Upper lobe of right lung (tissue), 1 donor: ENCODE results near the gene MRPL21. TPM values are rescaled to one million over a fixed set of nuclear protein-coding genes. Genes with fewer than 3 reads are reported as not detected.

Experiments used
- ATAC-seq: fragments of 200-7000 bp; cut with Tn5 transposase; one replicate; pipeline ENCODE4 v1.9.1; 2020; ENCODE audit warnings: mild to moderate bottlenecking, moderate library complexity
- DNase-seq: peaks from one replicate; pipeline ENCODE4 v3.0.0-alpha.2; 2020
- H3K27ac ChIP-seq: fragments of 200-600 bp; one replicate; pipeline ENCODE4 v1.8.0; 2022
- H3K27me3 ChIP-seq: fragments of 200-600 bp; one replicate; pipeline ENCODE4 v1.8.0; 2022; ENCODE audit warnings: mild to moderate bottlenecking
- H3K36me3 ChIP-seq: fragments of 200-600 bp; one replicate; pipeline ENCODE4 v1.8.0; 2022
- H3K4me1 ChIP-seq: fragments of 200-600 bp; one replicate; pipeline ENCODE4 v1.8.0; 2022
- H3K4me3 ChIP-seq: fragments of 200-600 bp; one replicate; pipeline ENCODE4 v1.8.0; 2022; ENCODE audit warnings: mild to moderate bottlenecking
- H3K9me3 ChIP-seq: fragments of 200-600 bp; one replicate; pipeline ENCODE4 v1.8.0; 2022
- CTCF ChIP-seq: fragments of 200-600 bp; IDR thresholded peaks from one replicate; pipeline ENCODE4 v1.8.0; 2022; ENCODE audit warnings: antibody characterized with exemption
- intact Hi-C: fragments of 100-400 bp; cut with DNase I; formaldehyde crosslinking; loops from one replicate; pipeline ENCODE4 v1.11.0; 2022
- total RNA-seq: library from RNA; stranded (reverse); fragmentation: NEBNext Ultra II Directional; extraction: Animal tissue kit (Norgen Biotek cat#: 25700); gene quantifications from one replicate; pipeline ENCODE4 v1.2.1, GENCODE V29; 2021
- donor health status: DM: no; HTN: yes; CAD: no; lungs with severe emphysema.

The MRPL21 gene
- total RNA-seq, 1 donor from 2014 or later, result 36.3 TPM

- Histone ChIP-seq H3K4me3 (peak overlapping the region; percentile 98), H3K9me3 (no peaks in the 10 kb centered on the region), H3K36me3 (peaks cover 27% of the 10 kb centered on the region), H3K4me1 (peaks cover 26% of the 10 kb centered on the region), H3K27me3 (no peaks in the 10 kb centered on the region), H3K27ac (peak overlapping the region; percentile 88)
- peak; percentile 57 for ATAC-seq
- no peak for TF ChIP-seq CTCF
- intact Hi-C loops, result no loop called here
- peak; percentile 72 for DNase-seq
Measured at GRCh38 chr11:68904248-68904847, 716 bp upstream of the MRPL21 start.

- no peaks in the 10 kb centered on the region for H3K27me3 ChIP-seq
- ATAC-seq (no peak), DNase-seq (no peak)
- TF ChIP-seq CTCF, result no peak
- peaks cover 42% of the 10 kb centered on the region for H3K36me3 ChIP-seq
- no peaks in the 10 kb centered on the region for H3K9me3 ChIP-seq
- no peak overlapping the region for H3K4me3 ChIP-seq
- intact Hi-C loops, result no loop called here
- H3K27ac ChIP-seq, result no peak overlapping the region
- H3K4me1 ChIP-seq, result peaks cover 26% of the 10 kb centered on the region
Measured at GRCh38 chr11:68900835-68901381, 2.7 kb downstream of the MRPL21 start.

GRCh38 chr11:68897441-68897840 lies 6.2 kb downstream of the MRPL21 start:
- ATAC-seq, result no peak
- Histone ChIP-seq H3K4me1 (peaks cover 6% of the 10 kb centered on the region), H3K27ac (no peak overlapping the region), H3K36me3 (peaks cover 75% of the 10 kb centered on the region), H3K9me3 (no peaks in the 10 kb centered on the region), H3K27me3 (no peaks in the 10 kb centered on the region), H3K4me3 (no peak overlapping the region)
- TF ChIP-seq CTCF, result no peak
- intact Hi-C loops, result no loop called here
- peak; percentile 36 for DNase-seq

- H3K27me3 ChIP-seq, result no peaks in the 10 kb centered on the region
- H3K9me3 ChIP-seq, result no peaks in the 10 kb centered on the region
- H3K4me1 ChIP-seq, result peaks cover 4% of the 10 kb centered on the region
- DNase-seq (peak; percentile 50), ATAC-seq (no peak)
- intact Hi-C loops, result no loop called here
- no peak for TF ChIP-seq CTCF
- no peak overlapping the region for H3K4me3 ChIP-seq
- H3K27ac ChIP-seq, result no peak overlapping the region
- peaks cover 80% of the 10 kb centered on the region for H3K36me3 ChIP-seq
Measured at GRCh38 chr11:68896171-68896959, 7.3 kb downstream of the MRPL21 start.

- peaks cover 8% of the 10 kb centered on the region for H3K4me1 ChIP-seq
- no peak for TF ChIP-seq CTCF
- ATAC-seq (no peak), DNase-seq (no peak)
- H3K27ac ChIP-seq, result no peak overlapping the region
- no peak overlapping the region for H3K4me3 ChIP-seq
- intact Hi-C loops, result no loop called here
- H3K27me3 ChIP-seq, result no peaks in the 10 kb centered on the region
- no peaks in the 10 kb centered on the region for H3K9me3 ChIP-seq
- H3K36me3 ChIP-seq, result peaks cover 69% of the 10 kb centered on the region
Measured at GRCh38 chr11:68893282-68893681, 10.3 kb downstream of the MRPL21 start.
